SK-N-SH (cell line): ENCODE data around the gene MAP7D3. TPM values are rescaled to one million over a fixed set of nuclear protein-coding genes. Genes with fewer than 3 reads are reported as not detected.
A peak's percentile ranks its signal among the peaks of the same experiment; 100 is the strongest.

ENCODE experiments used
- CTCF ChIA-PET: fragments of 300-600, 350-600 bp; formaldehyde crosslinking; extraction: SDS; loops from one replicate; lab custom pipeline; 2021; lab: Yijun Ruan, JAX
- POLR2A ChIA-PET: fragments of 350-600 bp; sonication (Branson Sonifier 250); formaldehyde crosslinking; extraction: SDS; loops from one replicate; lab custom pipeline; 2020; ENCODE audit warnings: antibody characterized with exemption, inconsistent platforms; lab: Yijun Ruan, JAX
- DNase-seq: peaks from one replicate; pipeline ENCODE4 v3.0.0; 2012
- H2AFZ ChIP-seq: fragments of 200-600 bp; sonication (generic); 2 replicates; pipeline ENCODE4 v1.8.1; 2016; ENCODE audit warnings: antibody characterized with exemption, mild to moderate bottlenecking, low read depth
- H3F3A ChIP-seq: fragments of 200-600 bp; sonication (generic); replicated peaks from 2 replicates; pipeline ENCODE3; 2016; ENCODE audit warnings: antibody characterized with exemption, mild to moderate bottlenecking; ENCODE audit not compliant: insufficient read depth
- H3K27ac ChIP-seq, 2 experiments: fragments of 200-500 bp in 1 of 2; fragments of 200-600 bp in 1 of 2; sonication (Bioruptor generic) in 1 of 2; sonication (generic), shearing (Covaris generic) in 1 of 2; 2 replicates each; pipeline versions ENCODE4 v1.5.1 to v1.6.1; 2014 to 2016; ENCODE audit warnings: low read depth in 2 of 2, inconsistent platforms in 1 of 2, low read length in 1 of 2, mild to moderate bottlenecking in 1 of 2, mixed read lengths in 1 of 2
- H3K27me3 ChIP-seq: fragments of 200-600 bp; sonication (generic), shearing (Covaris generic); 2 replicates; pipeline ENCODE4 v1.6.1; 2016; ENCODE audit warnings: mixed run types; ENCODE audit not compliant: insufficient read depth
- H3K36me3 ChIP-seq, 2 experiments: fragments of 200-500 bp in 1 of 2; fragments of 200-600 bp in 1 of 2; sonication (Bioruptor generic) in 1 of 2; sonication (generic) in 1 of 2; replicated peaks in 1 of 2; 2 replicates each; pipeline versions ENCODE3 to v1.5.1; 2014 to 2016; ENCODE audit warnings: low read length in 1 of 2, mild to moderate bottlenecking in 1 of 2; ENCODE audit not compliant: insufficient read depth in 2 of 2, control insufficient read depth in 1 of 2
- H3K4me1 ChIP-seq, 2 experiments: fragments of 200-500 bp in 1 of 2; fragments of 200-600 bp in 1 of 2; sonication (Bioruptor generic) in 1 of 2; sonication (generic), shearing (Covaris generic) in 1 of 2; 2 replicates each; pipeline versions ENCODE4 v1.5.1 to v1.6.1; 2014 to 2016; ENCODE audit warnings: low read depth in 1 of 2, low read length in 1 of 2, mixed run types in 1 of 2; ENCODE audit not compliant: insufficient read depth in 2 of 2, control insufficient read depth in 1 of 2
- H3K4me2 ChIP-seq: fragments of 200-600 bp; sonication (generic), shearing (Covaris generic); 2 replicates; pipeline ENCODE4 v1.6.1; 2017; ENCODE audit warnings: mixed run types
- H3K4me3 ChIP-seq, 2 experiments: fragments of 200-500 bp in 1 of 2; fragments of 200-600 bp in 1 of 2; sonication (Bioruptor generic) in 1 of 2; sonication (generic), shearing (Covaris generic) in 1 of 2; 2 replicates each; pipeline versions ENCODE4 v1.5.1 to v1.8.1; 2014 to 2016; ENCODE audit warnings: low read depth in 2 of 2, inconsistent platforms in 1 of 2, low read length in 1 of 2, mild to moderate bottlenecking in 1 of 2, mixed read lengths in 1 of 2, moderate library complexity in 1 of 2
- H3K79me2 ChIP-seq: fragments of 200-600 bp; sonication (generic); 2 replicates; pipeline ENCODE4 v1.8.1; 2017; ENCODE audit warnings: mild to moderate bottlenecking; ENCODE audit not compliant: insufficient read depth
- H3K9ac ChIP-seq: fragments of 200-600 bp; sonication (generic); 2 replicates; pipeline ENCODE4 v1.6.1; 2017; ENCODE audit warnings: mixed run types
- H3K9me2 ChIP-seq: fragments of 200-600 bp; sonication (generic); 2 replicates; pipeline ENCODE4 v1.6.1; 2017; ENCODE audit warnings: mixed run types
- H3K9me3 ChIP-seq: fragments of 200-600 bp; sonication (generic); 2 replicates; pipeline ENCODE4 v1.6.1; 2017; ENCODE audit warnings: mixed run types, mild to moderate bottlenecking, moderate library complexity
- H4K20me1 ChIP-seq: fragments of 200-600 bp; sonication (generic); 2 replicates; pipeline ENCODE4 v1.6.1; 2017; ENCODE audit warnings: mild to moderate bottlenecking, mixed run types; ENCODE audit not compliant: insufficient read depth
- ELF1 ChIP-seq: IDR thresholded peaks from 2 replicates; pipeline ENCODE4 v1.4.0; 2012
- FOXJ3 ChIP-seq: sonication (generic); formaldehyde crosslinking; IDR thresholded peaks from 2 replicates; pipeline ENCODE4 v1.5.1; 2020; ENCODE audit warnings: mild to moderate bottlenecking, missing genetic modification reagents
- whole genome bisulfite sequencing: methylation state at CpG from one replicate; pipeline ENCODE4 v1.1.6; 2017; ENCODE audit warnings: low lambda C conversion rate; 5-methylcytosine and 5-hydroxymethylcytosine counted together
- polyA plus RNA-seq, 3 experiments: library from polyadenylated mRNA; depleted of rRNA; stranded (reverse); fragments of >200 nt; gene quantifications; 2 replicates each; pipeline ENCODE4 v1.2.3, GENCODE V29; 2012
- TF ChIP-seq, protein P1 (sequence below): fragments of 200-600 bp; sonication (generic); IDR thresholded peaks from 2 replicates; pipeline ENCODE4 v1.6.1; 2017; ENCODE audit warnings: antibody characterized with exemption, mild to moderate bottlenecking, moderate library complexity
- TF ChIP-seq, protein P2 (sequence below): IDR thresholded peaks from 2 replicates; pipeline ENCODE4 v1.6.1; 2012; ENCODE audit warnings: mild to moderate bottlenecking, low read depth, low read length, moderate library complexity
- TF ChIP-seq, protein P3 (sequence below): IDR thresholded peaks from 2 replicates; pipeline ENCODE4 v1.4.0; 2012; ENCODE audit warnings: low read depth
- TF ChIP-seq, protein P4 (sequence below): IDR thresholded peaks from 2 replicates; pipeline ENCODE4 v1.4.0; 2012; ENCODE audit warnings: low read depth, borderline replicate concordance

Gene MAP7D3
- polyA plus RNA-seq, 1 of the 3 experiments (the other 2 are of a cell fraction), result 5.8 TPM

DNA sequence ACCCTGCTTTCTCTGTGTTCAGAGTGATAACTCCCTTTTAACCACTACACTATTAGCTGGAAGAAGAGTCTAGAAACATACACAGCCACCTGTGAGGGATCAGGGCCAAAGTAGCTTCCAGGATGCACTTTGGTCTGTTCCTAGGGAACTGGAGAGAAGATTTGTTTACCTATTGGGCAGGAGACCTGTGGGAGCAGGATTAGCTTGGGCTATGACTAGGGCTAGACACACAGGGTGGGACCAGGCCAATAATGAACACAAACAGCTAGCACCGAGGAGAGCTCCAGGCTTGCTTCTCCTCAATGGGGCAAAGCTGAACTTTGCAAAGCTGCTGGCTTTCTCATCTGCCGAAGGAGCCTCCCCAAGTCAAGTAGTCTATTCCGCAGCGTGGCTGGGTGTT, 24.4 kb upstream of the MAP7D3 start:
- WGBS, result 46% methylated on average over 4 of the region's 4 CpGs
- H4K20me1 ChIP-seq, result no peaks in the 10 kb centered on the region
- H3K9me3 ChIP-seq, result no peaks in the 10 kb centered on the region
- H3F3A ChIP-seq, result no peaks in the 10 kb centered on the region
- no peak for DNase-seq
- no peaks in the 10 kb centered on the region for H3K9me2 ChIP-seq
- POLR2A ChIA-PET, result no interaction called here
- H3K4me2 ChIP-seq, result no peak overlapping the region
- H2AFZ ChIP-seq, result no peak overlapping the region
- no peaks in the 10 kb centered on the region for H3K4me1 ChIP-seq
- no peak overlapping the region for H3K4me3 ChIP-seq
- peaks cover 10% of the 10 kb centered on the region; the same call in 1 of the 2 replicates for H3K27me3 ChIP-seq
- no peak overlapping the region for H3K9ac ChIP-seq
- H3K36me3 ChIP-seq, result no peaks in the 10 kb centered on the region
- TF ChIP-seq, protein P1, sequence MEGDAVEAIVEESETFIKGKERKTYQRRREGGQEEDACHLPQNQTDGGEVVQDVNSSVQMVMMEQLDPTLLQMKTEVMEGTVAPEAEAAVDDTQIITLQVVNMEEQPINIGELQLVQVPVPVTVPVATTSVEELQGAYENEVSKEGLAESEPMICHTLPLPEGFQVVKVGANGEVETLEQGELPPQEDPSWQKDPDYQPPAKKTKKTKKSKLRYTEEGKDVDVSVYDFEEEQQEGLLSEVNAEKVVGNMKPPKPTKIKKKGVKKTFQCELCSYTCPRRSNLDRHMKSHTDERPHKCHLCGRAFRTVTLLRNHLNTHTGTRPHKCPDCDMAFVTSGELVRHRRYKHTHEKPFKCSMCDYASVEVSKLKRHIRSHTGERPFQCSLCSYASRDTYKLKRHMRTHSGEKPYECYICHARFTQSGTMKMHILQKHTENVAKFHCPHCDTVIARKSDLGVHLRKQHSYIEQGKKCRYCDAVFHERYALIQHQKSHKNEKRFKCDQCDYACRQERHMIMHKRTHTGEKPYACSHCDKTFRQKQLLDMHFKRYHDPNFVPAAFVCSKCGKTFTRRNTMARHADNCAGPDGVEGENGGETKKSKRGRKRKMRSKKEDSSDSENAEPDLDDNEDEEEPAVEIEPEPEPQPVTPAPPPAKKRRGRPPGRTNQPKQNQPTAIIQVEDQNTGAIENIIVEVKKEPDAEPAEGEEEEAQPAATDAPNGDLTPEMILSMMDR, result no peak
- TF ChIP-seq, protein P2, sequence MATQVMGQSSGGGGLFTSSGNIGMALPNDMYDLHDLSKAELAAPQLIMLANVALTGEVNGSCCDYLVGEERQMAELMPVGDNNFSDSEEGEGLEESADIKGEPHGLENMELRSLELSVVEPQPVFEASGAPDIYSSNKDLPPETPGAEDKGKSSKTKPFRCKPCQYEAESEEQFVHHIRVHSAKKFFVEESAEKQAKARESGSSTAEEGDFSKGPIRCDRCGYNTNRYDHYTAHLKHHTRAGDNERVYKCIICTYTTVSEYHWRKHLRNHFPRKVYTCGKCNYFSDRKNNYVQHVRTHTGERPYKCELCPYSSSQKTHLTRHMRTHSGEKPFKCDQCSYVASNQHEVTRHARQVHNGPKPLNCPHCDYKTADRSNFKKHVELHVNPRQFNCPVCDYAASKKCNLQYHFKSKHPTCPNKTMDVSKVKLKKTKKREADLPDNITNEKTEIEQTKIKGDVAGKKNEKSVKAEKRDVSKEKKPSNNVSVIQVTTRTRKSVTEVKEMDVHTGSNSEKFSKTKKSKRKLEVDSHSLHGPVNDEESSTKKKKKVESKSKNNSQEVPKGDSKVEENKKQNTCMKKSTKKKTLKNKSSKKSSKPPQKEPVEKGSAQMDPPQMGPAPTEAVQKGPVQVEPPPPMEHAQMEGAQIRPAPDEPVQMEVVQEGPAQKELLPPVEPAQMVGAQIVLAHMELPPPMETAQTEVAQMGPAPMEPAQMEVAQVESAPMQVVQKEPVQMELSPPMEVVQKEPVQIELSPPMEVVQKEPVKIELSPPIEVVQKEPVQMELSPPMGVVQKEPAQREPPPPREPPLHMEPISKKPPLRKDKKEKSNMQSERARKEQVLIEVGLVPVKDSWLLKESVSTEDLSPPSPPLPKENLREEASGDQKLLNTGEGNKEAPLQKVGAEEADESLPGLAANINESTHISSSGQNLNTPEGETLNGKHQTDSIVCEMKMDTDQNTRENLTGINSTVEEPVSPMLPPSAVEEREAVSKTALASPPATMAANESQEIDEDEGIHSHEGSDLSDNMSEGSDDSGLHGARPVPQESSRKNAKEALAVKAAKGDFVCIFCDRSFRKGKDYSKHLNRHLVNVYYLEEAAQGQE, result peak; percentile 51; the same call in 1 of the 2 replicates
- H3K79me2 ChIP-seq, result no peaks in the 10 kb centered on the region
- no peak overlapping the region for H3K27ac ChIP-seq
- CTCF ChIA-PET, result no interaction called here

DNA sequence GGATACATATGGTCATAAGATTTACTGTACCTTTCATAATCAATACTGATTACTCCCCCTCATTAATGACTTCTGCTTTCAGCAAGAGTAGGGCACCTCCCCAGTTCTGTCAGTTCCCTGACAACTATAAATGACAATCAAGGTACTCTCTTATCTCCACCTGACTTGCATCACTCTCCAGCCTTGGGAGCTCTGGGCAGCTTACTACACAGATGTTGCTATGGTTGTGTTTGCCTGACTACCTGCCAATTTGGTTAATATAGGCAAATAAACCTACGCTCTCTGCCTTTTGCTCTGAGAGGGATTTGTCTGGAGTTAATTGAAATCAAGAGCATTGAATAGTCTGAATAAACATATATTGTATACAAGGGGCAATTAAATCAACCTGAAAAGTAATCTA, 22.8 kb upstream of the MAP7D3 start:
- no peak overlapping the region for H3K9ac ChIP-seq
- H3K9me2 ChIP-seq, result no peaks in the 10 kb centered on the region
- 33% methylated on average over 1 of the region's 1 CpG for WGBS
- POLR2A ChIA-PET, result no interaction called here
- TF ChIP-seq ELF1 (no peak), FOXJ3 (CRISPR knock-in tag) (no peak)
- TF ChIP-seq, protein P3, sequence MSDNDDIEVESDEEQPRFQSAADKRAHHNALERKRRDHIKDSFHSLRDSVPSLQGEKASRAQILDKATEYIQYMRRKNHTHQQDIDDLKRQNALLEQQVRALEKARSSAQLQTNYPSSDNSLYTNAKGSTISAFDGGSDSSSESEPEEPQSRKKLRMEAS, result no peak
- TF ChIP-seq, protein P4, sequence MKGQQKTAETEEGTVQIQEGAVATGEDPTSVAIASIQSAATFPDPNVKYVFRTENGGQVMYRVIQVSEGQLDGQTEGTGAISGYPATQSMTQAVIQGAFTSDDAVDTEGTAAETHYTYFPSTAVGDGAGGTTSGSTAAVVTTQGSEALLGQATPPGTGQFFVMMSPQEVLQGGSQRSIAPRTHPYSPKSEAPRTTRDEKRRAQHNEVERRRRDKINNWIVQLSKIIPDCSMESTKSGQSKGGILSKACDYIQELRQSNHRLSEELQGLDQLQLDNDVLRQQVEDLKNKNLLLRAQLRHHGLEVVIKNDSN, result no peak
- DNase-seq, result no peak
- no peaks in the 10 kb centered on the region for H3K9me3 ChIP-seq
- H3K36me3 ChIP-seq, result no peaks in the 10 kb centered on the region
- CTCF ChIA-PET, result no interaction called here
- no peak overlapping the region for H2AFZ ChIP-seq
- no peaks in the 10 kb centered on the region for H3F3A ChIP-seq
- H3K4me3 ChIP-seq, result no peak overlapping the region
- H3K79me2 ChIP-seq, result no peaks in the 10 kb centered on the region
- H4K20me1 ChIP-seq, result no peaks in the 10 kb centered on the region
- no peaks in the 10 kb centered on the region for H3K4me1 ChIP-seq
- peaks cover 10% of the 10 kb centered on the region; the same call in 1 of the 2 replicates for H3K27me3 ChIP-seq
- no peak overlapping the region for H3K27ac ChIP-seq
- H3K4me2 ChIP-seq, result no peak overlapping the region
